ENCODE data around the gene GAB2. TPM values are rescaled to one million over a fixed set of nuclear protein-coding genes. Genes with fewer than 3 reads are reported as not detected.
A peak's percentile ranks its signal among the peaks of the same experiment; 100 is the strongest.

GAB2 gene
- total RNA-seq, 1 experiment from 2014 or later: 3.3 TPM

DNA sequence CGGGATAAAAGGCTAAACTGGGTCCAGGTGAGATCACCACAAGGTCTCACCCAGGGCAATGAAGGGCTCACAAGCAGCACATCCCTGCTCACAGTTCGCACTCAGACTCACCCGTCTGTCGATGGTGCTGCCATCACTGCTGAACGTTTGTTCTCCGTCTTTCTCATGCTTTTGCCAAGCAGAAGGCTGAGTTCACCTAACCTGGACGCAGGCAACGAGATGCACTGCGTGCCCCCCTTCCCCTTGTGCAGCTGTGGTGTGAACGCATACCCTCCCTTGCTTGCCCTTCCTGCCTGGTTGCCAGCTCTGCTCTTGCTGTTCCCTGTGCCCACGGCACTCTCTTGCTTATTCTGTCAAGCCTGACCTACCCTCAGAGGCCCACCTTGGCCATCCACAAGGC is 247.2 kb downstream of the GAB2 start:
- Histone ChIP-seq H3K79me2 (ENCODE audit: insufficient read depth, low read length) (no peaks in the 10 kb centered on the region), H4K8ac (replicated peaks; ENCODE audit: insufficient read length, low read depth, low read length) (no peak overlapping the region), H3K18ac (ENCODE audit: insufficient read length, low read depth, low read length) (no peak overlapping the region), H2BK20ac (ENCODE audit: low read depth, low read length, poor library complexity, severe bottlenecking) (no peak overlapping the region), H2BK5ac (ENCODE audit: insufficient read length, low read length) (no peak overlapping the region), H3K4ac (ENCODE audit: low read depth, low read length) (no peak overlapping the region), H4K20me1 (ENCODE audit: control insufficient read depth, insufficient read depth, insufficient read length) (no peaks in the 10 kb centered on the region), H2BK12ac (ENCODE audit: insufficient read length, low read depth, low read length) (no peak overlapping the region), H4K5ac (ENCODE audit: insufficient read length, low read depth, low read length) (no peak overlapping the region), H3K9ac (ENCODE audit: extremely low read depth, insufficient read length, low read length) (no peak overlapping the region), H4K91ac (ENCODE audit: insufficient read length, low read depth, low read length) (no peak overlapping the region), H3K27me3 (ENCODE audit: insufficient read depth, low read length) (no peaks in the 10 kb centered on the region), H3T11ph (ENCODE audit: low read length) (no peak overlapping the region), H3K79me1 (ENCODE audit: insufficient read depth, low read depth, low read length, poor library complexity, severe bottlenecking) (no peaks in the 10 kb centered on the region), H2BK120ac (ENCODE audit: low read depth, low read length, poor library complexity, severe bottlenecking) (no peak overlapping the region), H2AFZ (ENCODE audit: low read length) (no peak overlapping the region), H3K23ac (ENCODE audit: insufficient read length, low read depth, low read length) (no peak overlapping the region), H3K4me2 (ENCODE audit: insufficient read depth, insufficient read length, low read length) (no peak overlapping the region), H3K23me2 (ENCODE audit: insufficient read length, low read depth, low read length, poor library complexity, severe bottlenecking) (no peaks in the 10 kb centered on the region), H3K14ac (ENCODE audit: insufficient read depth, low read length) (no peak overlapping the region; the same call in 1 of the 2 replicates), H3K27ac (ENCODE audit: insufficient read length, low read depth, low read length) (no peak overlapping the region), H3K9me3 (ENCODE audit: control insufficient read depth, low read depth, low read length) (no peaks in the 10 kb centered on the region), H3K4me1 (ENCODE audit: insufficient read depth, low read length) (no peaks in the 10 kb centered on the region), H3K56ac (ENCODE audit: insufficient read length, low read depth, low read length) (no peak overlapping the region), H2AK5ac (ENCODE audit: insufficient read length, low read length) (no peak overlapping the region), H2BK15ac (ENCODE audit: low read depth, low read length) (no peak overlapping the region)
- no peak overlapping the region for H3K4me3 Mint-ChIP-seq
- WGBS (ENCODE audit: extremely low coverage, insufficient read length, low lambda C conversion rate): no CpG with 5 or more reads among the region's 11 CpGs
- H3K9me3 Mint-ChIP-seq: no peaks in the 10 kb centered on the region
- TF ChIP-seq, protein P1, sequence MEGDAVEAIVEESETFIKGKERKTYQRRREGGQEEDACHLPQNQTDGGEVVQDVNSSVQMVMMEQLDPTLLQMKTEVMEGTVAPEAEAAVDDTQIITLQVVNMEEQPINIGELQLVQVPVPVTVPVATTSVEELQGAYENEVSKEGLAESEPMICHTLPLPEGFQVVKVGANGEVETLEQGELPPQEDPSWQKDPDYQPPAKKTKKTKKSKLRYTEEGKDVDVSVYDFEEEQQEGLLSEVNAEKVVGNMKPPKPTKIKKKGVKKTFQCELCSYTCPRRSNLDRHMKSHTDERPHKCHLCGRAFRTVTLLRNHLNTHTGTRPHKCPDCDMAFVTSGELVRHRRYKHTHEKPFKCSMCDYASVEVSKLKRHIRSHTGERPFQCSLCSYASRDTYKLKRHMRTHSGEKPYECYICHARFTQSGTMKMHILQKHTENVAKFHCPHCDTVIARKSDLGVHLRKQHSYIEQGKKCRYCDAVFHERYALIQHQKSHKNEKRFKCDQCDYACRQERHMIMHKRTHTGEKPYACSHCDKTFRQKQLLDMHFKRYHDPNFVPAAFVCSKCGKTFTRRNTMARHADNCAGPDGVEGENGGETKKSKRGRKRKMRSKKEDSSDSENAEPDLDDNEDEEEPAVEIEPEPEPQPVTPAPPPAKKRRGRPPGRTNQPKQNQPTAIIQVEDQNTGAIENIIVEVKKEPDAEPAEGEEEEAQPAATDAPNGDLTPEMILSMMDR (conservative IDR thresholded peaks at IDR 0.05): no peak
- peaks cover 0 to 6% of the 10 kb centered on the region in 2 experiments; a peak in 2 of 4 replicates for H3K4me1 Mint-ChIP-seq
- DNase-seq: no peak
- peaks cover 4 to 10% (median 5%) of the 10 kb centered on the region in 3 experiments; a peak in 4 of 7 replicates for H3K36me3 Mint-ChIP-seq (ENCODE audit: insufficient read depth in 1 of 3, low read depth in 3 of 3)
- peak overlapping the region in 2 of 3 experiments; percentile 17 to 35; a peak in 3 of 7 replicates for H3K27ac Mint-ChIP-seq
- no peaks in the 10 kb centered on the region for H3K27me3 Mint-ChIP-seq (ENCODE audit: low read depth)

Data from H9 (cell line).